ENCODE data around the gene ZFP90. TPM values are rescaled to one million over a fixed set of nuclear protein-coding genes. Genes with fewer than 3 reads are reported as not detected.

ZFP90 gene
- total RNA-seq, 3 donors from 2014 or later (not counting 1 experiment from before 2014, with no cell fraction given) = 23.1 to 36.0 (median 35.3) TPM

- Mint-ChIP-seq H3K27ac (peak overlapping the region in 1 of 2 donors; percentile 73), H3K4me1 (peaks cover 8 to 10% of the 10 kb centered on the region in 2 donors), H3K36me3 (no peaks in the 10 kb centered on the region), H3K27me3 (ENCODE audit: low read depth in 2 of 2) (no peaks in the 10 kb centered on the region), H3K9me3 (no peaks in the 10 kb centered on the region), H3K4me3 (no peak overlapping the region)
- Histone ChIP-seq H3K36me3 (ENCODE audit: control insufficient read depth, insufficient read depth, low read length) (no peaks in the 10 kb centered on the region), H3K27me3 (ENCODE audit: control insufficient read depth, insufficient read depth, low read length) (no peaks in the 10 kb centered on the region), H3K4me3 (ENCODE audit: low read length) (no peak overlapping the region), H3K4me1 (ENCODE audit: control insufficient read depth, insufficient read depth, low read length) (peaks cover 11% of the 10 kb centered on the region), H3K27ac (ENCODE audit: low read length) (no peak overlapping the region), H3K9me3 (ENCODE audit: control insufficient read depth, insufficient read depth, low read length) (no peaks in the 10 kb centered on the region)
- TF ChIP-seq, protein P1, sequence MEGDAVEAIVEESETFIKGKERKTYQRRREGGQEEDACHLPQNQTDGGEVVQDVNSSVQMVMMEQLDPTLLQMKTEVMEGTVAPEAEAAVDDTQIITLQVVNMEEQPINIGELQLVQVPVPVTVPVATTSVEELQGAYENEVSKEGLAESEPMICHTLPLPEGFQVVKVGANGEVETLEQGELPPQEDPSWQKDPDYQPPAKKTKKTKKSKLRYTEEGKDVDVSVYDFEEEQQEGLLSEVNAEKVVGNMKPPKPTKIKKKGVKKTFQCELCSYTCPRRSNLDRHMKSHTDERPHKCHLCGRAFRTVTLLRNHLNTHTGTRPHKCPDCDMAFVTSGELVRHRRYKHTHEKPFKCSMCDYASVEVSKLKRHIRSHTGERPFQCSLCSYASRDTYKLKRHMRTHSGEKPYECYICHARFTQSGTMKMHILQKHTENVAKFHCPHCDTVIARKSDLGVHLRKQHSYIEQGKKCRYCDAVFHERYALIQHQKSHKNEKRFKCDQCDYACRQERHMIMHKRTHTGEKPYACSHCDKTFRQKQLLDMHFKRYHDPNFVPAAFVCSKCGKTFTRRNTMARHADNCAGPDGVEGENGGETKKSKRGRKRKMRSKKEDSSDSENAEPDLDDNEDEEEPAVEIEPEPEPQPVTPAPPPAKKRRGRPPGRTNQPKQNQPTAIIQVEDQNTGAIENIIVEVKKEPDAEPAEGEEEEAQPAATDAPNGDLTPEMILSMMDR (IDR thresholded peaks at IDR 0.05) = no peak
- ATAC-seq = no peak
- 91% methylated on average over 4 of the region's 6 CpGs for WGBS (ENCODE audit: insufficient coverage)
- intact Hi-C loops (cut with micrococcal nuclease) = no loop called here
- DNase-seq = no peak
Observed at GRCh38 chr16:68519225-68519745, 19.8 kb upstream of the ZFP90 start.

DNA sequence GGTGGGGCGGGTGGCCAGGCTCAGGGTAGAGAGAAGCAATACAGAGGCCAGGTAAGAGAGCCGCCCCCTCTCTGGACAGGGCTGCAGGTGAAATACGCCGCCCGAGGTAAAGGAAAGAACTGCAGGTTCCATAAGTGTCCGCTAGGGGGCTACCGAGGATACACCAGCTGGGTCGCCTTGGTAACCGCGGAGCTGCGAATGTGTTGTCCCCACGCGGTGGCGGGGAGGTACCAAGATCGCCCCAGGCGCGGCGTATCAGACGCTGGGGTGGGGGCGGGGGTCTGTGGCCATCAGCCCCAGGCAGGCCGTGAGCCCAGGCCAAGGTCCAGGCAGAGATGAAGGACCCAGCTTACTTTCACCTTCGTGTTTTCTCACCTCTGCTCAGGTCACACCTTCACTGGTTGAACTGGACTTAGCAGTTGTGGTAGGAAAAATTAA lies 18.4 kb upstream of the ZFP90 start:
- Histone ChIP-seq H3K27me3 (ENCODE audit: control insufficient read depth, insufficient read depth, low read length) (no peaks in the 10 kb centered on the region), H3K4me3 (ENCODE audit: low read length) (no peak overlapping the region), H3K36me3 (ENCODE audit: control insufficient read depth, insufficient read depth, low read length) (no peaks in the 10 kb centered on the region), H3K9me3 (ENCODE audit: control insufficient read depth, insufficient read depth, low read length) (no peaks in the 10 kb centered on the region), H3K27ac (ENCODE audit: low read length) (no peak overlapping the region), H3K4me1 (ENCODE audit: control insufficient read depth, insufficient read depth, low read length) (peaks cover 11% of the 10 kb centered on the region)
- Mint-ChIP-seq H3K4me3 (peak overlapping the region; percentile 75), H3K9me3 (no peaks in the 10 kb centered on the region), H3K36me3 (no peaks in the 10 kb centered on the region), H3K27me3 (ENCODE audit: low read depth in 2 of 2) (no peaks in the 10 kb centered on the region), H3K4me1 (peaks cover 8 to 10% of the 10 kb centered on the region in 2 donors), H3K27ac (peak overlapping the region; percentile 56 to 87)
- DNase-seq = peak; percentile 79 to 95
- peak; percentile 98 to 99 (median 98) for ATAC-seq
- TF ChIP-seq, protein P1 (IDR thresholded peaks at IDR 0.05) = peak; percentile 99
- intact Hi-C loops (cut with micrococcal nuclease) = loop anchor here (5.0 to 10.0 kb wide), 2 partner anchors 184 to 462 kb away; no protein-coding TSS in a partner anchor
- 2% methylated on average over 22 of the region's 22 CpGs for WGBS (ENCODE audit: insufficient coverage)

- DNase-seq = no peak
- no peak for ATAC-seq
- H3K27me3 Mint-ChIP-seq (ENCODE audit: low read depth in 2 of 2) = peaks cover 0 to 3% of the 10 kb centered on the region in 2 donors
- H3K4me3 ChIP-seq (ENCODE audit: low read length) = no peak overlapping the region
- H3K36me3 ChIP-seq (ENCODE audit: control insufficient read depth, insufficient read depth, low read length) = no peaks in the 10 kb centered on the region
- WGBS (ENCODE audit: insufficient coverage) = 77% methylated on average over 7 of the region's 10 CpGs
- no peak overlapping the region for H3K4me3 Mint-ChIP-seq
- peak overlapping the region in 1 of 2 donors; percentile 7 for H3K27ac Mint-ChIP-seq
- TF ChIP-seq, protein P1 (IDR thresholded peaks at IDR 0.05) = no peak
- no peaks in the 10 kb centered on the region for H3K9me3 ChIP-seq (ENCODE audit: control insufficient read depth, insufficient read depth, low read length)
- intact Hi-C loops (cut with micrococcal nuclease) = loop anchor here (5.0 to 10.0 kb wide), 2 partner anchors 181 to 458 kb away; no protein-coding TSS in a partner anchor
- peaks cover 20% of the 10 kb centered on the region for H3K4me1 ChIP-seq (ENCODE audit: control insufficient read depth, insufficient read depth, low read length)
- H3K36me3 Mint-ChIP-seq = no peaks in the 10 kb centered on the region
- H3K27me3 ChIP-seq (ENCODE audit: control insufficient read depth, insufficient read depth, low read length) = no peaks in the 10 kb centered on the region
- no peak overlapping the region for H3K27ac ChIP-seq (ENCODE audit: low read length)
- H3K9me3 Mint-ChIP-seq = no peaks in the 10 kb centered on the region
- H3K4me1 Mint-ChIP-seq = peaks cover 17 to 18% of the 10 kb centered on the region in 2 donors
Observed at GRCh38 chr16:68524069-68524820, 14.8 kb upstream of the ZFP90 start.

All from natural killer cell (primary cell).